NK-92 treated with Interleukin-12 subunit alpha and Interleukin-12 subunit beta, amount 100 ng/mL, for 24 hours (cell line): ENCODE measurements around the gene XYLT1.
A peak's percentile ranks its signal among the peaks of the same experiment; 100 is the strongest.

ENCODE experiments used
- DNase-seq: peaks from one replicate; lab custom pipeline; 2025; lab: John Stamatoyannopoulos, UW

Gene XYLT1

DNA sequence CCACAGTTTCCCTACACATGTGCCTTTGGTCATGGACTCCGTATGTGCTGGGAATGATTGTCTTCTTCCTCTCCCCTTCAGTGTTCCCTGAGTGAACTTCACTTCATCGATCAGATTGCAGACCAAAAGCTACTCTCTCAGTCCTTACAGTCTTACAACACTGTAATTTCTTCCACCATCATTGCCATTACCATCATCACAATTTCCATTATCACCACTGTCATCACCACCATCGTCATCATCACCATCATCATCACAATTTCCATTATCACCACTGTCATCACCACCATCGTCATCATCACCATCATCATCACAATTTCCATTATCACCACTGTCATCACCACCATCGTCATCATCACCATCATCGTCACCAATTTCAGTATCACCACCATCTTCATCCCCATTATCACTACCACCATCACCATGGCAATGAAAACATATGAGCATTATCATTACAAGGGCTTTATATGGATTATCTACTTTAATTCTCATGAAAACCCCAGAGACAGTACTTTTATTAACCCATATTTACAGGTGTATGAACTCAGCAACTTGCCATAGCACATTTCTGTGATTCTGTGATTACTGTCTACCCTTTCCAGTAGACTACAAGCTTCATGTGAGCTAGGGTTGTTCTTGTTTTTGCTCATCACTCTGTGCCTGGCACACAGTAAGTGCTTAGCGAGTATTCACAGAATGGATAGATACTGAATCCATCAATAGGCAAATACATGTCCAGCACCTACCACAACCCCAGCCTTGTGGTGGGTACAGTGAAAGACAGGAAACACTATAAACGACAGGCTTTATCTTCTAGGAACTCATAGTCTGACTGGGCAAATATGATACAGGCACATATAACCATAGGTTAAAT, 327.0 kb downstream of the XYLT1 start:
- DNase-seq = no peak

DNA sequence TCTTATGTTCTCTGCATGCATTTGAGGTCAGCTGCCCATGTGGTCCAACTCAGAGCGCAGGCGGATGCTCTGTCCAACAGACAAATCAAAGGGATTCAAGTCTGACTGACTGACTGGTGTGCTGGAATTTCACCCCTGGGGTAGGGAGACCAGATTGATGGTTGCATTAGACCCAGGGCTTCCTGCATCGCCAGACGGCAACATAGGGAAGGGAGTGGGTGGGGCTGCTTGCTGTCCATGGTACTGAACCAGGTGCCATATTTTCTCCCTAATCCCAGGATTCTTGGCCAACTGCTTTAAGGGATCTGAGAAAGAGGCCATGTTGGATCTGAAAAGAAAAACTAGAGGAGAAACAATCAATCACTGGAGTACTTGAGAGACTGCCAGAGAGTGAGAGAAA, 332.0 kb downstream of the XYLT1 start:
- DNase-seq = no peak

DNA sequence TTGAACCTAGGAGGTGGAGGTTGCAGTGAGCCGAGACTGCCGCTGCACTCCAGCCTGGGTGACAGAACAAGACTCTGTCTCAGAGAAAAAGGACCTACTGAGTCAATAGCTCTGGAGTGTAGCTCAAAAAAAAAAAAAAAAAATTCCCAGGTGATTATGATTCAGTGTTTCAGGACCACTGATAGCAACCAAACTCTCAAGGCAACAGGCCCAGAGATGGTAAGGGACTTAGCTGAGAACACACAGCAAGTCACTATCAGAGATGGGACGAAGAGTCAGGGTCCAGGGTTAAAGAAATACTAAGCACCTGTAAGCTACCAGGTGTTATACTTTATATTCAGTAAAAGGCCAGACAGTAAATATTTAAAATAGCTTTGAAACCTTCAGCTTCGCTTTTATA, 335.3 kb downstream of the XYLT1 start:
- DNase-seq = no peak

DNA sequence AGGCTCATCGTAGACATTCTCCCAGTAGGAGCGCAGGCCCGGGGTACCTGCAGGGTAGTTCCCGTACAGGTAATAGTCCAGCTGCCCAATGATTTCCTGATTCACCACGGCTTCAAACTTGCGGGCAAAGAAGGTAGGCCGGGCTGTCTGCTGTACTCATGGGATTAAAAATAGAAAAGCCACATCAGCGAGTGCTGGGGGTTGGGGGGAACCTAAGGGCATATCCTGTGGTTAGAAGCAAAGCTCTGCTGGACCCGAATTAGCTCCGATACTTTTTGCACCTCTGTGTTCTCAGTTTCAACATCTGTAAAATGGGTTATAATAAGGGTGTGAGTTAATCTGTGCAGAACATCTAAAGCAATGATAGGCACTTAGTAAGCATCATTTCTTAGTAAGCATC, 336.2 kb downstream of the XYLT1 start:
- peak; percentile 81 for DNase-seq

DNA sequence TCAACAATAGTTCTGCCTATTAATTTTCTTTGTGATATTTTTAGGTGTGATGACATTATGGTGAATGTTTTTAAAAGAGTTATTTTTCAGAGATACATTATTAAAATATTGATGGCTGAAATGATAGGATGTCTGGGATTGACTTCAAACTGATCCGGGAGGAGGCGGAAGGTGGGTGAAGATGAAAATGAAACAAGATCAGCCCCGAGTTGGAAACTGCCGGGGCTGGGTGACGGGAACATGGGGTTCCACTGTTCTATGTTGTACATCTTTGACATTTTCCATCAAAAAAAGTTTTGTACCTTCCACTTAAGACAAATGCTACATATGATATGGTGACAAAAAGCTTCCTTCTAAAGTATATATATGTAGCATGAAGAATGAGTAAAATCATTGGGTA, 336.9 kb downstream of the XYLT1 start:
- DNase-seq = no peak

DNA sequence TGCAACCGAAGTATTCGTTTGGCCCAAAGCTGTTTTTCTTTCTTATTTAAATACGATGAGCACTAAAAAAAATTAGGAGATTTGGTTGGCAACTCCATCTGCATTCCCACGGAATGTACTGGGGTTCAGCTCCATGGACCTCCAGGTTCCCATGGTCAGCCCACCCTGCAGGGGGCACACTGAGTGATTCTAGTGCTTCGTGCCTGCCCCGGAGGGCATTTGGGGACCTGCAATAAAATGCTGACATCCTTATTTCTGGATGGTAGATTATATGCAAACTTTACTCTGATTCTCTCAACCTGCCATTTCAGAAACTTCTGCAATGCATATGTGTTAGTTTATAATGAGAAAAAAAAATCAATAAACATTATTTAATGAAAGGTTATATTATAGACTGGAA, 339.4 kb downstream of the XYLT1 start:
- DNase-seq = no peak

DNA sequence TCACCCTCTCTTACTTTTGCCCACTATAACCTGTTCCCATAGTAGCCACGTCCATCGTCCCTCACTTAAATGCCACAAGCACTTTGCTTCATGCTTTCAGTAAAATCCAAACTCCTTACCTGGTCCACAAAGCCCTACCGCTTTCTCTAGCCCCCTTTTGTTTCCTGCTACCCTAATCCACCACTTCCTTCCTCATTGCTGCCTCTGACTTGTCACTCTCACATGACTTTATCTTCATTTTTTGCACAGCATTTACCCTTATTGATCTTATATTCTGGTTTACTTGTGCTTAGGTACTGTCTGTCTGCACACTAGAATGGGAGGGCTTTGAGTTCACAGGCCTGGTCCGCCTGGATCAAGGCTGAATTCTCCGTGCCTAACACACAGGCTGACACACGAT, 340.0 kb downstream of the XYLT1 start:
- no peak for DNase-seq

DNA sequence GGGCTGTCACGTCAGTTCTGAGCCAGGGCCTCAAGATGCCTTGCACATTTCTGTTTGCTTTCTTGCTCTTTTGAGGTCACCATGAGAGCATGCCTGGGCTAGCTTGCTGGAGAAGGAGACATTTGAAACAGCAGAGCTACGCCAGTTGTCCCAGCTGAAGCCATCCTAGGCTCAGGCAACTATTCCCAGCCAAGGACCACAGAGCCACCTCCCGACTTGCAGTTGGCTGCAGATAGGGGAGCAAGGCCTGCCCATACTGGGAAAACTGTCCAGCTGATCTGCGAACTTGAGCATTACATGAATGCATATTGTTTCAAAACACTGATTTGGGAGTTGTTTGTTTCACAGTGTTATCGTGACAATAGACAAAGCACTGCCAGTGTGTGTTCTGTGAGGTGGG, 340.8 kb downstream of the XYLT1 start:
- no peak for DNase-seq

DNA sequence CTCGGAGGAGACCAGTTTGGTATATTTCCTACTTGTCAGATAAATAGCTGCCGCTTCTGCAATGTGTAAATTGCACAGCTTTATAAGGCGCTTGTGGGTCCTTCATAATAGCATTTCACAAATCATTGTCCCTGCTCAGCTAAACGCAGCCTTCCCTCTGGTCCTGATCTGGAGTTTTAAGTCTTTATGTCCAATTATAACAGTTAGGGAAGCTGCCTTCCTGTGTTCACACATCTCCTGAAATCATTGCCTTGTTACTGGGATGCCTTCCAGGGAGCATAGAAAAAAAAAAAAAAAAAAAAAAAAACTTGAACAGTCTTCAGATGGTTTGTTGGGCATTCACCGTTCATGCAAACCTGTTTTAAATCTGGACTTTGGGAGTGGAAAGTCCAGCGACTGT, 342.0 kb downstream of the XYLT1 start:
- no peak for DNase-seq

DNA sequence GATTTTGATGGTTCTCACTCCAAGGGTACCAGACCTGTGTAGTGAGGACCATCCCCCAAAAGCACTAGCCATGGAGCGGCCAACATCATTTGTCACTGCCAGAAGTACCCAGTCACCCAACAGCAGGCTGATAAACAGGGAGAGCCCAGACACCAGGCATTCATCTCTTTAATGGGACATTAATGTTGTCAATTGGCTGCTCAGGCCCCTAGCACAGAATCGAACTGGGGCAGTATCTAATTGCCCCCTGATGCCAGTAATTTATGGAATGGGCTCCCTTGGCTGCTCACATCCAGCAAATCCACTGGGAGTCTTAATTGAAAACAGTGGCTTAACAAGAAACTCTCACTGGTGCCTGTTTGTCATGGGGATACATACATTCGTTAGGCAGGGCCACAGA, 344.6 kb downstream of the XYLT1 start:
- DNase-seq = no peak

DNA sequence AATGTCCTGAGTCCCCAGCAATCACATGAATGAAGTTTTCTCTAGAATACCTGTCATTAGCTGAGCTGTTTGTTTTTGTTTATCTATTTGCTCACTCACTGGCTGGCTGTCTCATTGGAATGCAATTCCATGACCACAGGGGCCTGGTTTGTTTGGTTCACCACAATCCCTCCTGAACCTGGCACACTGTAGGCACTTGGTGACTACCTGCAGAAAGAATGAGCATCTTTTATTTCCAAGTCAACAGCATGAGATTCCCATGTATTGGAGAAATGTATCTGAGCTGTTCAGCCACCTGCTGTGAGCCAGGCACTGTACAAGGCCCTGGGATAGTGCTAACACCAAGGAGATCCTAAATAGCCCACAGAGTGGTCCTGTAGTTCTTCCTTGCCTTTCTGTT, 345.1 kb downstream of the XYLT1 start:
- no peak for DNase-seq

DNA sequence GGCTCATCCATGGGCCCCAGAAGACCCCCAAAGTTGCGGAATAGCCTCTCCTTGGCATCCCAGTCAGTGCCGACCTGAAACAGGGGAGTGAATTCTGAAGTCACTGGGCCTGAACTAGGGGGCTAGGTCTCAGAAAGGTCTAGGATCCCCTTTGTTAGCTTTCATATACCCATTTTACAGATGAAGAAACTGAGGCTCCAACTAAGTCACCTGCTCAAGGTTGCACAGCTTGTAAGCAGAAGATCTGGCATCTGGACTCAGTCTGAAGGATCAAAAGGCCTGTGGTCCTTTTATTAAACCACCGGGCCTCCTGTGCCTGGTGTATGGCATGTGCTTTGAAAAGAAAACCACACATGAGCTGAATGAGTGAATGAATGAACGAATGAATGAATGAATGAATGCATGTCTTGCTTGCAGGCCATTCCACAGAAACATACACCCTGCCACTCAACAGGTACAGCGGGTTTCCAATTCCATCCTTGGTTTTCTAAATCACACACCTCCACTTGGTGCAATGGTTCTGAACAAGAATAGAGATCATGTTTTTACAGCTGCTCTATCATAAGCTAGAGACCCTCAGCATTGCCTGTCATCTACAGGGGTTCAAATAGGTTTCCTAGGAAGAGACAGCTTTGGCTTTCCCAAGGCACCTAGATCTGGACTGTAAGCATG, 352.7 kb downstream of the XYLT1 start:
- DNase-seq = no peak

DNA sequence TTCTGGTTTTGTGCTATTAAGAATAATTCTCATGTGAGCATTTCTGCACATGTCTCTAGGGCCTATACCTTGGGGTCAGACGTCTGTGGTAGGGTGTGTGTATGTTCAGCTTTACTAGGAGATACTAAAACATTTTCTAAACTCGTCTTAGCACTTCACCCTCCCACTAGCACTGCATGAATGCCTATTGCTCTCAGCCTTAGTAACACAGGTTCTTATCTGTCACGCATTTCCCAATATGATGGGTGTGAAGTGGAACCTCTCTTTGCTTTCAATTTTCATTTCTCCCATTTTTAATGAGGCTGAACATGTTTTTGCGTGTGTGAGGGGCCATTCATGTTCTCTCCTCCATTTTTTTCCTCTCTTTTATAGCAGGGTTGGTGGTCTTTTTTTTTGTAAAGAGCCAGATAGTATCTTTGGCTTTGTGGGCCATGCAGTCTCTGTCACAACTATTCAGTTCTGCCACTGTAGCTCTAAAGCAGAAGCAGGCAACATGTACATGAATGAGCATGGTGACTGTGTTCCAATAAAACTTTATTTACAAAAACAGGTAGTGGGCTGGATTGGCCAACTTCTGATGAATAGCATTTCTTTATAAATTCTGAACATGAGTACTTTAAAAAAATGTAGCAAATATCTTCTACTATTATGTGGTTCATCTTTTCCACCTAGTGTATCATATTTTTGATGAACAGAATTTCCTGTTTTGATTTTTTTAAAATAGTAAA, 354.0 kb downstream of the XYLT1 start:
- DNase-seq = no peak

DNA sequence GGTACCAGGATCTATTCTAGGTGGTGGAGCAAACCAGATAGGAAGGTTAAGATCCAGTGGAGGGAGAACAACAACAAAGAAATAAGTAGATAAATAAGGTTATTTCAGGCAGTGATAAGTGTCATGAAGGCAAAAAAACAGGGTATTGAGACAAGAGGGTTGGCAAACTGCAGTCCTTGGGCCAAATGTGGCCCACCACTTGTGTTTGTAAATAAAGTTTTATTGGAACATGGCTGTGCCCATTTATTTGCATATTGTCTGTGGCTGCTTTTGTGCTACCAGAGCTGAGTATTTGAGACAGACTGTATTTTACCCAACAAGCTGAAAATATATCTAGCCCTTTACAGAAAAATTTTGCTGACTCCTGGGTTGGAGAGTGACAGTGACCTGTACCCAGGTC, 361.3 kb downstream of the XYLT1 start:
- DNase-seq = no peak

DNA sequence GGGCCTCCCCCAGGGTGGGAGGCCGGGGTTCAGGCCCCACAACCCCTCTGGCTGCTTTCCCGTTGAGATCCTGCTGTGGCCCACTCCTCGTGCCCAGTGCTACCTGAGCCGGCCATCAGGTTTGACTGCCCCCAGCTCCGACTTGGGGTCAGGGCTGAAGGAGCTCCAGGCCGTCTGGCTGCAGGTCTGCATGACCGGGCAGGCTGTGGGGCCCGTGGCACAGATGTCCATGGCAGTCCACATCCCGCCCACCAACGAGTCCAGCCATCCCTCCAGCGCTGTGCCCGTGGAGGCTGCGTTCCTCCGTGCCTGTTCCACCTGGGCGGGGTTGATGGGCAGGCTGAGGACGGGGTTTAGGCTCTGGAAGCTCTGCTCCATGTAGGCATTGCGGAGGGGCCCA, 362.2 kb downstream of the XYLT1 start:
- no peak for DNase-seq

DNA sequence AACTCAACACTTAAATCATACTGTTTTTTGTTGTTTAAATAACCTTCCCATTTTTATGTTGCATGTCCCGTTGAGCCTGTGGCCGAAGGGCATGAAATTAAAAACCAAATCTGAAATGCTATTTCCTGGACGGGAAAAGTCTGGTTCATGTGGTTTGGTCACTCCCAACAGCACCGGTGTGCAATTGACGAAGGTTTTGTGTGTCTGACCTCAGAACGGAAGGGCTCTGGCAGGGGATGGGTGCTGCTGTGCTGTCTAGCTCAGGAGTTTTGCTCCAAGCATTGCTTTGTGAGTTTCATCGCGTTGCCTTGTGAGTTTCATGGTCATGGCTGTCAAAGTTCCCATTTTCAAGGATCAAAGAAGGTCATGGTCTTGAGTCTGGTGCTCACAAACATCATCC, 363.3 kb downstream of the XYLT1 start:
- DNase-seq = no peak

DNA sequence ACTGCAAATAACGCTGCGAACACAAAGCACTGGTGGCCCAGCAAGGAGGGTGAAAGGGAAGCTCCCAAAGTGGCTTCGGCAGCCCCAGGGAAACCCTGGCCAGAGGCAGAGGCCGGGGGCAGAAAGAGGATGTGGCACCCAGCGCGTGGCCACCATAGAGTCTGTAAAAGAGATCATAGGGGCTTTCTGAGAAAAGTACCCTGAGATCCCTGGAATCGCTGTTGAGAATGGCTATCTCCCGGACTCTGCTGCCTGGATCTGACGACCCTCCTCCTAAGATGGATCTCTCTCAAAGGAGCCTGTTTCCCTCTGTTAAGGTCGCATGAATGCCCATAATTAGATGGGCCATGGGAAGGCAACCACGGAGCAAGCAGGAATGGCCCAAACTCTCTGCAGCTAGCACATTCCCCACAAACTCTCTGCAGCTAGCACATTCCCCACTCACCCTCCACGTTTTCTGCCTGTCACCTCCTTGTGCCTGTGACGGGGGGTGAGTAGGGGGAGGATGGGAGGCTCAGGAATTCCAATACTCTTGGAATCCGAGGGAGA, 364.4 kb downstream of the XYLT1 start:
- no peak for DNase-seq

DNA sequence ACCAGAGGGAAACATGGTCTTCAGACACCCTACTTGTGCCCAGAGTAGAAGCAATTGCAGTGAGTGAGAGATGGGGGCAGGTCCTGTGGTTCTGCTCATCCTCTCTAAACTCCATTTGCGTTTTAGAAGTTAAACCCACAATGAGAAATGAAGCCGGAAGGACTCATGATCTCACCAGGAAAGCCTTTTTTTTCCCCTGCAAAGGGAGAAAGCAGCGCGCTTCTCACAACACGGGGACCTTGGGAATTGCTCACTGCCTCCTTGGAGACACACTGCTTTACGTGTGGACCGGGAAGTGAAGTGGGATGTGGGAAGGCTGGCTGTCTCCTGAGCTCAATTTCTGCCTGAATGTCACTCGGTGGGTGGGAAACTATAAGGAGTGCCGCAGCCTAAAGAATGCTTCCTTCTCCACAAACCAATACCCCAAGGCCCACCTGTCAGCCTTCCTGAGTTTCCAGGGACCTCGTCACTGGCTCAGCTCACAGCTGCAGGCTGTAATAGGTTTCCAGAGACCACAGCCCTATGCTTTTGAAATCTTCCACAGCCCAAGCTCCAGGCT, 365.4 kb downstream of the XYLT1 start:
- DNase-seq = no peak

DNA sequence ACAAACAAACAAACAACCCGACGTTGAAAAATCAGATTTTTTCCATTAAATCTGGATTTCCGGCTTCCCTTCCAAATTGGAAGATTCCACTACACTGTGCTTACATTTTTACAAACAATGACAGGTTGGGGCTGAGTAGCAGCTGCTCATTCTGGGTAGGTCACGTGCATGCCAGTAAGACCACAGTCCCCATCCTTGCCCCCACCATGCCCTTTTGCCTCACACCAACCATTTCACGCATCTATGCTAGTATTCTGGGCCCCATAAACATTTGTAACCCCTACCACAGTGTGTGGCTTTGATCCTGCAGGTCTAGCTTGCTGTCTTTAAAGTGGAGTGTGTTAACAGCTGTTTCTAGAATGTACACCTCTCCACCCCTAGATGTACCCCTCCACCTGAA, 366.1 kb downstream of the XYLT1 start:
- no peak for DNase-seq

DNA sequence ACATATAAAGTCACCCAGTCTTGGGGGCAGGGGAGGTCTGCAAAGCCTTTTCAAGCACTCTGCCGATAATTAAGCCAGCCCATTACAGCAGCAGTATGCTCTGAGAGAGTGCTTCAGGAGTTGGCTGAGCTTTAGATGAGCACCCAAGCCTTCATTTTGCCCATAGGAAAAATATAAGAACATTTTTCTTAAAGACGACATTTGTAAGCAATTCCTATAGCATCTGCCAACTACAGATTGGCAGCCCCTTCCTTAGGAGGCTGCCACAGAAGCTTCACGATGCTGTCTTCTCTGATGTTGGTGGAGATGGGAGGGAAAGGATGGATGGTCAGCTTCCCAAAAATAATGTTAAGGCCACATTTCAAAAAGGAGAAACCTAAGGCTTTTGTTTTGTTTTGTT, 367.5 kb downstream of the XYLT1 start:
- no peak for DNase-seq

DNA sequence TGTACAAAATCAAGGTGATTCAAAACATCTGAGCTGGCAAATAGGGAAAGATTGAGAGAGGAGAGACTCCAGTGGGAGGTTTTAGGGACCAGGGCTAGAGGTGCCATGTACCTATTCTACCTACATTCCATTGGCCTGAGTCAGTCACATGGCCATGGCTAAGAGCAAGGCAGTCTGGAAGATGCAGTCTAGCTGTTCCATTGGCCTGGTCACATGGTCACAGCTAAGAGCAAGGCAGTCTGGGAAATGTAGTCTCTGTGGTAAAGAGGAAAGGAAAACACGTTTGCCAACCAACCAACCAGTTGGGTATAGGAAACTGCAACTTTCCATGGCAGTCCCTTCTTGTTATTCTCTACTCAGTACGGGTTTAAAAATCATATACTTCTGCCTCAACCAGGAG, 369.1 kb downstream of the XYLT1 start:
- no peak for DNase-seq

DNA sequence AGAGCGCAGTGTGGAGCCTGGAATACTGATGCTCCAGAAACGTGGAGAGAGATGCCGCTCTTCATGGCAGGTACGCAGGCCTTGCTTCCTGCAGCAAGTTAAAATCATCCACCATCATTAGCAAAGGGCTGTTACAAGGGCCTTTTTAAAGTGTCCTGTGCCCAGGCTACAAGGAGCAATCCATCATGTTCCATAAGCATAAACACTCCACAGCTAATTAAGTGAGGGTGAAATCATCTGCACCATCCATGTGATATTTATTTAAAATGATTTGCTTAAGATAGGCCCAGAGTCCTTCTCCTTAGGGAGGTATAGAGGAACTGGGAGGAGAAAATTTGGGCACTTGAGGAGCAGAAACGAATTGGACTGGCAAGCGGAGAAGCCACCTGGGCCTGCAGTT, 372.1 kb downstream of the XYLT1 start:
- no peak for DNase-seq
